ENCODE measurements around the gene TTC28. TPM values are rescaled to one million over a fixed set of nuclear protein-coding genes. Genes with fewer than 3 reads are reported as not detected.
"Not testable (repeated sequence)": the region's sequence is repeated elsewhere in the genome, so short reads cannot be mapped to it uniquely, and the experiment has no call there.

TTC28 gene
- total and polyA plus RNA-seq, 12 donors = 2.1 to 27.7 (median 20.4) TPM

- 96 to 97% methylated on average over 3 of the region's 3 CpGs for WGBS, 2 donors
- TF ChIP-seq CTCF (IDR thresholded peaks at IDR 0.05) = no peak
Measured at GRCh38 chr22:28576162-28576561, 103.5 kb downstream of the TTC28 start.

DNA sequence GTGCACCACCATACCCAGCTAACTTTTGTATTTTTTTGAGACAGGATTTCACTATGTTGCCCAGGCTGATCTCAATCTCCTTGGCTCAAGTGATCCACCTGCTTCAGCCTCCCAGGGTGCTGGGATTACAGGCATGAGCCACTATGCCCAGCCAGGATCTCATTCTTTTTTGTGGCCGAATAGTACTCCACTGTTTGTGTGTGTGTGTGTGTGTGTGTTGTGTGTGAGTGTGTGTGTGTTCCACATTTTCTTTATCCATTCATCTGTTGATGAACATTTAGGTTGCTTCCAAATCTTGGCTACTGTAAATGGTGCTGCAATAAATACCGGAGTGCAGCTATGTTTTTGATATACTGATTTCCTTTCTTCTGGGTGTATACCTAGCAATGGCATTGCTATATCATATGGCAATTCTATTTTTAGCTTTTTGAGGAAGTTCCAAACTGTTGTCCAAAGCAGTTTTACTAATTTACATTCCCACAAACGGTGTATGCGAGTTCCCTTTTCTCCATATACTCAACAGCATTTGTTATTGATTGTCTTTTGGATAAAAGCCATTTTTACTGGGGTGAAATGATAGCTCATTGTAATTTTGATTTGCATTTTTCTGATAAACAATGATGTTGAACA is 105.4 kb downstream of the TTC28 start:
- Histone ChIP-seq H3K27ac (no peak overlapping the region), H3K36me3 (no peaks in the 10 kb centered on the region), H3K27me3 (no peaks in the 10 kb centered on the region), H3K9me3 (peaks cover 0 to 3% (median 0%) of the 10 kb centered on the region in 11 donors), H3K4me3 (no peak overlapping the region), H3K4me1 (no peaks in the 10 kb centered on the region)
- intact Hi-C loops (cut with DNase I) = no loop called here
- ATAC-seq (no peak), DNase-seq (no peak)
- 82 to 89% methylated on average over 4 of the region's 4 CpGs for WGBS, 2 donors
- no peak for TF ChIP-seq CTCF (IDR thresholded peaks at IDR 0.05)

More at GRCh38 chr22:28576162-28576561, 103.5 kb downstream of the TTC28 start:
- DNase-seq (no peak), ATAC-seq (no peak)
- H3K9me3 ChIP-seq = no peaks in the 10 kb centered on the region
- no peak overlapping the region for H3K4me3 ChIP-seq
- H3K27me3 ChIP-seq = no peaks in the 10 kb centered on the region
- intact Hi-C loops (cut with DNase I) = no loop called here
- no peak overlapping the region for H3K27ac ChIP-seq
- no peaks in the 10 kb centered on the region for H3K36me3 ChIP-seq
- no peaks in the 10 kb centered on the region for H3K4me1 ChIP-seq

DNA sequence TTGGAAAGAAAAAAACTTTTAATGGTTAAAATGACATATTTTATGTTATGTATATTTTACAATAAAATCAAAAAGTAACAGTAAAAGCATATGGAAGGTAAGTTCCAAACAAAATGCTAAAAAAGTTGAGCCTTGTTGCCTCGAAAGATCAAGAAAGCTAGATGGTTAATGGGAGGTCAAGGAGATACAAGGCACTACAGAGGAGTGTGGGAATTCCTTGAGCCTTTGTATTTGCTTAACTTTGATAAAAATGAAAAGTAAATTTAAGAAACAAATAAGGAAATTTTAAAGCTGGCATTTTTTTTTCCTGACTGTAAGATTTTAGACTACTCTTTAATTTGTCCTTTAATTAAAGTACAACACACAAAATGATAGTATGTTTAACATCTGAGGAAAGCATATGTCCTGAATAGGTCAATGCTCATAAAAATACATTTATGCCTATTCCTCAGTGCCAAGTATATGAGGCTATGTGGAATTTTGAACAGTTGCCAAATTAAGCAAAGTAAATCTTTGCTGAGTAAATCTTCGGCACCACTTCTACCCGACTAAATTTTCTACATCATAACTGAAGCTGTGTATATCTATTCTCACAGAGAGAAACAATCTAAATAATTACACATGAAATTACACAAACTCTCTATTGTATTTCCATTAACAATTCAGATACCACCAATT is 108.8 kb downstream of the TTC28 start:
- 64% methylated on average over 3 of the region's 3 CpGs for WGBS, 2 donors
- no peaks in the 10 kb centered on the region for H3K4me1 ChIP-seq
- ATAC-seq (no peak), DNase-seq (no peak)
- H3K27ac ChIP-seq = no peak overlapping the region
- H3K4me3 ChIP-seq = no peak overlapping the region
- no peaks in the 10 kb centered on the region for H3K27me3 ChIP-seq
- no peak for TF ChIP-seq CTCF (IDR thresholded peaks at IDR 0.05)
- H3K9me3 ChIP-seq = peaks cover 0 to 4% (median 0%) of the 10 kb centered on the region in 11 donors
- H3K36me3 ChIP-seq = no peaks in the 10 kb centered on the region
- intact Hi-C loops (cut with DNase I) = no loop called here

GRCh38 chr22:28568974-28569373 is 110.7 kb downstream of the TTC28 start:
- H3K4me3 ChIP-seq; H3K27me3 ChIP-seq; intact Hi-C loops (cut with DNase I); H3K4me1 ChIP-seq; H3K27ac ChIP-seq; DNase-seq; H3K9me3 ChIP-seq; H3K36me3 ChIP-seq; ATAC-seq: not testable (repeated sequence)
- 94 to 97% methylated on average over 3 of the region's 3 CpGs for WGBS, 2 donors

GRCh38 chr22:28568099-28568498 is 111.5 kb downstream of the TTC28 start:
- Histone ChIP-seq H3K4me3 (no peak overlapping the region), H3K27ac (no peak overlapping the region), H3K9me3 (peaks cover 0 to 4% (median 0%) of the 10 kb centered on the region in 11 donors), H3K4me1 (peaks cover 0 to 4% (median 0%) of the 10 kb centered on the region in 9 donors), H3K27me3 (no peaks in the 10 kb centered on the region), H3K36me3 (no peaks in the 10 kb centered on the region)
- DNase-seq (no peak), ATAC-seq (no peak)
- no peak for TF ChIP-seq CTCF (IDR thresholded peaks at IDR 0.05)
- intact Hi-C loops (cut with DNase I) = no loop called here

DNA sequence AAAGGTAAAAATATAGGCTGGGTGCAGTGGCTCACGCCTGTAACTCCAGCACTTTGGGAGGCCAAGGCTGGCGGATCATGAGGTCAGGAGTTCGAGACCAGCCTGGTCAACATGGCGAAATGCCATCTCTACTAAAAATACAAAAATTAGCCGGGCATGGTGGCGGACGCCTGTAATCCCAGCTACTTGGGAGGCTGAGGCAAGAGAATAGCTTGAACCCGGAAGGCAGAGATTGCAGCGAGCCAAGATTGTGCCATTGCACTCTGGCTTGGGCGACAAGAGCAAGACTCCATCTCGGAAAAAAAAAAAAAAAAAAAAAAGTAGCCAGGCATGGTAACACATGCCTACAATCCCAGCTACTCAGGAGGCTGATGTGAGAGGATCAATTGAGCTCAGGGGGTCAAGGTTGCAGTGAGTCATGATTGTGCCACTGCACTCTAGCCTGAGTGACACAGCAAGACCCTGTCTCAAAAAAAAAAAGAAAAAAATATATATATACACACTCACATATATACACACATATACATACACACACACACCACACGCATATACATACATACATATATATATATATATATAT is 112.6 kb downstream of the TTC28 start:
- H3K27ac ChIP-seq; DNase-seq; H3K4me1 ChIP-seq; H3K36me3 ChIP-seq; H3K9me3 ChIP-seq; H3K27me3 ChIP-seq; ATAC-seq; H3K4me3 ChIP-seq; intact Hi-C loops (cut with DNase I): not testable (repeated sequence)
- 92 to 95% methylated on average over 12 of the region's 12 CpGs for WGBS, 2 donors
